Adipocyte (in vitro differentiated cells): Measurements from ENCODE around the gene RCL1.

Experiments
- DNase-seq: peaks from one replicate; pipeline ENCODE4 v3.0.0-alpha.2; 2015; ENCODE audit warnings: low read depth
- H3K27me3 ChIP-seq: replicated peaks from 2 replicates; pipeline ENCODE4 v1.7.0; 2013; ENCODE audit warnings: mild to moderate bottlenecking, low read length, moderate library complexity; ENCODE audit not compliant: control insufficient read depth, insufficient read depth
- H3K36me3 ChIP-seq: 2 replicates; pipeline ENCODE4 v1.7.0; 2013; ENCODE audit warnings: low read length, mild to moderate bottlenecking, moderate library complexity; ENCODE audit not compliant: control insufficient read depth, insufficient read depth, severe bottlenecking
- H3K4me1 ChIP-seq: 2 replicates; pipeline ENCODE4 v1.7.0; 2013; ENCODE audit warnings: mild to moderate bottlenecking, low read length, moderate library complexity; ENCODE audit not compliant: control insufficient read depth, insufficient read depth
- H3K4me3 ChIP-seq: 2 replicates; pipeline ENCODE4 v1.7.0; 2013; ENCODE audit warnings: mild to moderate bottlenecking, low read length, moderate library complexity
- H3K9ac ChIP-seq: 2 replicates; pipeline ENCODE4 v1.7.0; 2013; ENCODE audit warnings: mild to moderate bottlenecking, low read length, moderate library complexity
- H3K9me3 ChIP-seq: 2 replicates; pipeline ENCODE4 v1.7.0; 2013; ENCODE audit warnings: mild to moderate bottlenecking, low read length, moderate library complexity; ENCODE audit not compliant: control insufficient read depth

RCL1 gene

DNA sequence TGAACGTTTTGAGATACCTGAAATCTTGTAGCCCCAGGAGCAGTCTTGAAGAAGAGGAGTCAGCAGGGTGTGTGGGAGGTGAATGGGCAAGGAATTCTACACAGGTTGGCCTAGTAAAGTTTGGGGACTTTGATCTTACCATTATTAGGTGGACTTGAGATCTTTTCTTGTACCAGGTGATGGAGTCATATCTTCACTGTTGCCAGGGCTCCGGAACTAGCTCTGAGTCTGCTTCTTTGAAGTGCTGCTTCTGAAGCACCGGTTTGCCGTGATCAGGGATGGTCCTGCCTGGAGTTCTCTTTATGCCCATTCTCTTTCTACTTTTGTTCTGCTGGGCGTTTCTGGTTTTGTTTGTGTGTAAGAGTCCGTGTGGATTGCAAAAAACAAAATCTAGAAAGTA lies 27.4 kb downstream of the RCL1 start:
- Histone ChIP-seq H3K4me3 (no peak overlapping the region), H3K9ac (no peak overlapping the region)

DNA sequence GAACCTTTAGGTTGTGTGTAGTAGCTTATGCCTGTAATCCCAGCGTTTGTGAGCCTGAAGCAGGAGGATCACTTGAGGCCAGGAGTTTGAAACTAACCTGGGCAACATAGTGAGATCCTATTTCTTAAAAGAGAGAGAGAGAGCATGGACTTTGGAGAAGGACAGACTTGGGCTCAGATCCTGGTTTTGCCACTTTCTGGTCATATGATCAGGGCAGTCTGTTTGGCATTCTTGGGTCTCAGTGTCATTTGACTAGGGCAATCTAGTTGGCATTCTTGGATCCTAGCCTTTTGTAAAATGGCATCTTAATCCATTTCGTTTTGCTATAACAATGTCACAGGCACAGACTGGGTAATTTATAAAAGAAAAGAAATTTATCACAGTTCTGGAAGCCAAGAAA lies 28.4 kb downstream of the RCL1 start:
- Histone ChIP-seq H3K9me3 (no peaks in the 10 kb centered on the region), H3K36me3 (no peaks in the 10 kb centered on the region), H3K27me3 (no peaks in the 10 kb centered on the region), H3K9ac (peak overlapping the region; percentile 37), H3K4me3 (no peak overlapping the region), H3K4me1 (peaks cover 10% of the 10 kb centered on the region)
- DNase-seq, result no peak

More for the DNA sequence above, 27.4 kb downstream of the RCL1 start:
- Histone ChIP-seq H3K9me3 (no peaks in the 10 kb centered on the region), H3K36me3 (no peaks in the 10 kb centered on the region), H3K4me1 (peaks cover 10% of the 10 kb centered on the region), H3K27me3 (no peaks in the 10 kb centered on the region)
- no peak for DNase-seq

DNA sequence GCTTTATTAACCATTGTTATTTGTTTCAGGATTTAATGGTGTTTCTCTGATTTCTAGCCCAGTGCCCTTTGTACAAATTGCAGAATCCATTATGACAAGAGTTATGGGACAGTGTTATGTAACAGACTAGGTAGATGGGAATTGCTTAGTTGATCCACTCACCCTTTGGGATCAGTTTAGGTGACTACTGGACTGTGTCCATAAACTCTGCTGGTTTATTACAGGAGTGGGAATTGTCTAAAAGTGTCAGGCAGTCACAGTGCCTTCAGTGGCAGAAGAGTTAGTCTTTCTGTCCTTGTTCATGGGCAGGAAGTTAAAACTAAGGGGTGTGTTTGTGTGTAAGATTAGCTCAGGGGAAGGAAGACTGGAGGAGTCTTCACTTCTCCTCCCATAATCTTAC lies 29.3 kb downstream of the RCL1 start:
- no peaks in the 10 kb centered on the region for H3K9me3 ChIP-seq
- DNase-seq, result no peak
- H3K27me3 ChIP-seq, result no peaks in the 10 kb centered on the region
- H3K4me3 ChIP-seq, result no peak overlapping the region
- H3K4me1 ChIP-seq, result peaks cover 13% of the 10 kb centered on the region
- H3K36me3 ChIP-seq, result no peaks in the 10 kb centered on the region
- peak overlapping the region; percentile 42 for H3K9ac ChIP-seq

DNA sequence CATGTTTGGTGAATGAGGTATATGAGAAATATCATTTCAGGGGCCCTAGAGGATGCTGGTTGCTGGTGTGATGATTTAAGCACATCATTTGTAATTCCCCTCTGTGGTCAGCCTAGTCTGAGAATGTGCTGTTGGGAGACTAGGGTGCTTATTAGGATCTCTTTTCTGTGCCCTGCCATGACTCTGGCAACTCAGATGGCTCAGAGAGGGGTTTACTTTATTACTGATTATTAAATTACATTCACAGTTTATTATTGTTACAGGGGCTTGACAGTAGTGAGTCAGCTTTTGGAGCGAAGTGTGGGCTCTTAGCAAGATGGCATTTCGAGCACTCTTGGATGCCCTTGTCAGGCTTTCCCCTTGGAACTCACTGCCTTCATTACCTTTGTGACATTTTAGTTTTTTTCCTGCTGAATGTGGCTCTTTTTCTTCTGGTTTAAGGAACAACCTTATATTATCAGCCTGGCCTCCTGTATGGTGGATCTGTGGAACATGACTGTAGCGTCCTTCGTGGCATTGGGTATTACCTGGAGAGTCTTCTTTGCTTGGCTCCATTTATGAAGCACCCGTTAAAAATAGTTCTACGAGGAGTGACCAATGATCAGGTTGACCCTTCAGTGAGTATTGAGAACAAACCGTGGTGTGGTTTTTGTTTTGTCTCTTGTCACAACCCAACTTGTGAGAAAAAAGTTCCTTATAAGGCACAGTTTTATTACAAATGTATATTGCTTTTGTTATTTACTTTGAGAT lies 33.8 kb downstream of the RCL1 start:
- Histone ChIP-seq H3K4me3 (no peak overlapping the region), H3K9ac (no peak overlapping the region), H3K36me3 (no peaks in the 10 kb centered on the region), H3K27me3 (no peaks in the 10 kb centered on the region), H3K9me3 (no peaks in the 10 kb centered on the region), H3K4me1 (peaks cover 44% of the 10 kb centered on the region)
- no peak for DNase-seq

DNA sequence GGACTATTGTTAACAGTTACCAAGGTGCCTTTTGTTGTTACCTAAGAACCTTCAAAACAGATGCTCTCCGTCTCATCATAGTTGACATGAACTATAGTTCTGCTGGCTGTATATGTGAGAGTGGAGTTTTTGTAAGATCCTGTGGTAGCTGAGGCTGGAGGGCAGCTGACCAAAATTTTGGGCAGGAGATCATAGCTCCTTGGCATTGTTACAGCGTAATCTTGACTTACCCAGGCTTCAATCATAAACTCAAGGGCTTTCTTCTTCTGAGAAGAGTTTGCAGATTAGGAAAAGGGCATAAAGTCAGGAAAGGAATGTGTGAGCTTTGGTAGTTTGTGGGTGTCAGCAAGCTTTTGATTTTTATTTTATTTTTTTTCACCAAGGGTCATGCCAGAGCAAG lies 34.5 kb downstream of the RCL1 start:
- no peak overlapping the region for H3K4me3 ChIP-seq
- no peaks in the 10 kb centered on the region for H3K27me3 ChIP-seq
- H3K9me3 ChIP-seq, result no peaks in the 10 kb centered on the region
- DNase-seq, result no peak
- H3K36me3 ChIP-seq, result no peaks in the 10 kb centered on the region
- no peak overlapping the region for H3K9ac ChIP-seq
- H3K4me1 ChIP-seq, result peaks cover 44% of the 10 kb centered on the region

DNA sequence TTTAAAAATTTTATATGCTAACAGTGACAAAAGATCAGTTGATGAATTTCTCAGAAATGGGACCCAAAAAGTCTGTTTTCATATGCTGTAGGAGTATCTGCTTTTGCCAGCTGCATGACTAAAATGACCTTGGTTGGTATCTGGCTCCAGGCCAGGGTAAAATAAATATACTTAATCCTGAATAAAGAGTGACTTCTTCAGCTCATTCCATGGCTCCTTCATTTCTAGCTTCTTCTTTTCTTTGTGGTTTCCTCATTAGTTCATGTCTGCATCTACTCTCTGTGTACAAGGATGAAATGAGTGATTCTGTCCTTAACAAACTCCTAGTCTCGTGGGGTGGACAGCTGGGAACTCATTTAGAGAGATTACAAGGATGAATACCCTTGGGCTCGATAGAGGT lies 36.0 kb downstream of the RCL1 start:
- no peaks in the 10 kb centered on the region for H3K27me3 ChIP-seq
- no peaks in the 10 kb centered on the region for H3K9me3 ChIP-seq
- H3K4me1 ChIP-seq, result peaks cover 56% of the 10 kb centered on the region
- peak; percentile 65 for DNase-seq
- no peak overlapping the region for H3K9ac ChIP-seq
- H3K36me3 ChIP-seq, result no peaks in the 10 kb centered on the region
- H3K4me3 ChIP-seq, result no peak overlapping the region

DNA sequence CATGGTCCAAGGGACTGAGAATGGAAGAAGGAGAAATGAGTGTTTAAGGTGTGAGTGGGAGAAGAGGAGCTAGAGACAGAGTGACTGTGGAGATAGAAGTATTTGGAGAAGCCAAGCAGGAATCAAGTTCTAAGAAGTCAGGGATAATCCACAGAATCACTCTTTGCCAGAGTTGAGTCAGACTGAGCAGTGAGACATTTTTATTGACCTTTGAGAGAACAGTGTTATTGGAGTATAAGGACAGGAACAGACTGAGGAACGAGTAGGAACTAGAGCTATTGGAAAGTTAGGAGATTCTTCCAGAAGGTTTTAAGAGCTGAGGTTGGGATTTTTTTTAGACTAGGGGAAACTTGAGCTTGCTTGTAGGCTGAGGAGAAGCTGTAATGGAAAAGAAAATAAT lies 37.2 kb downstream of the RCL1 start:
- peak; percentile 31 for DNase-seq

DNA sequence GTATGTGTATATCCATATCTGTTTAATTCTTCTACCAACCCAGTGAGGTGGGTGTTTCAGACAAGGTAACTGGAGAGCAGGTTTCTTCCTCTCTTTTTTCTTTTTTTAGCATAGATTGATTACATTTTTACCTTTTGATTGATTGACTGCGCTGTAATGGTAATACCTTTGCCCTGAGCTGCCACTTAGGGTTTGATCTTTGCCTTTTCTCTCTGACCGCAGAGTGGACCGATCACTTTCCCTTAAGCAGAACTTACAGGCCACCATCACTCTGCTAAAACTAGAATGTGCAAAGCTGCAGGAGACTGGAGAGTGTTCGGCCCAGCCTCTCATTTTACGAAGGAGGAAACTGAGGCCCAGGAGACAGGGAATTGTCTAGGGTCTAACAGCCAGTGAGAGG lies 38.0 kb downstream of the RCL1 start:
- no peak overlapping the region for H3K9ac ChIP-seq
- H3K4me3 ChIP-seq, result no peak overlapping the region
- H3K9me3 ChIP-seq, result no peaks in the 10 kb centered on the region
- DNase-seq, result no peak
- peaks cover 64% of the 10 kb centered on the region for H3K4me1 ChIP-seq
- H3K27me3 ChIP-seq, result no peaks in the 10 kb centered on the region
- no peaks in the 10 kb centered on the region for H3K36me3 ChIP-seq

More for the DNA sequence above, 37.2 kb downstream of the RCL1 start:
- H3K4me1 ChIP-seq, result peaks cover 64% of the 10 kb centered on the region
- no peak overlapping the region for H3K4me3 ChIP-seq
- no peaks in the 10 kb centered on the region for H3K36me3 ChIP-seq
- H3K9me3 ChIP-seq, result no peaks in the 10 kb centered on the region
- H3K9ac ChIP-seq, result no peak overlapping the region
- H3K27me3 ChIP-seq, result no peaks in the 10 kb centered on the region

DNA sequence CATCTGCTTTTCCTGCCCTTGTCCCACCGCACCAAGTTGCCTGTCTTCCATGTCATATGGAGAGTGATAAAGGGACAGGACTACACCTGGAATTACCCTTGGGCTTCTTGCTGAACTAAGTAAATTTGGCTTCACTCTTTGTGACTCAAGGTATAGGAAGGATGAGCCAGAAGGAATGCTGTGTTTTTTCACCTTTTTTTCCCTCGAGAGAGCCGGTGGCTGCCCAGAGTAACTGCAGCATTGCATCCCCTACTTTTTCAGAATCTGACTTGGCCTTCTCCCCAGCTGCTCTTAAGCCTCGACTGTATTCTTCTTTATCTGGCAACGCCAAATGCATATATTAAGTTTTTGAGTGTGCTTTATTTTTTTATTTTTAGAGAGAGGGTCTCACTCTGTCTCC lies 38.4 kb downstream of the RCL1 start:
- DNase-seq, result no peak
- no peak overlapping the region for H3K4me3 ChIP-seq
- H3K9me3 ChIP-seq, result no peaks in the 10 kb centered on the region
- no peak overlapping the region for H3K9ac ChIP-seq
- no peaks in the 10 kb centered on the region for H3K27me3 ChIP-seq
- peaks cover 64% of the 10 kb centered on the region for H3K4me1 ChIP-seq
- H3K36me3 ChIP-seq, result no peaks in the 10 kb centered on the region

DNA sequence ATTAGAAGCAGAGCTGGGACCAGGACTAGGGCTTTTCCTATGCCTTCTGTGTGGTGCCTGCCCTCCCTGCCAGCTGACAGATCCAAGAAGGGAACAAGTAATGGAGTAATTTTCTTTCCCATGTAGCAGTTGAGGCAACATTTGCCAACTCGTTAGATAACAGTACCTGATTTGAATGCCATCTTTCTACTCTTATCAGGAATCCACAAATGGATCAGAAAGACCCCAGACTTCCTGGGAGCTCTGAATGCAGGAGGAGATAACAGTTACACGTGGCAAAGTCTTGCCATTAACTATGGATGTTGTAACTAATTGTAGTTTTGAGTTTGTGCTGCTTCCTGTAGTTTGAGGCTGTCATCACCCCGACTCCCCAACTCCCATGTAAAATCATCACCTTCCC lies 39.2 kb downstream of the RCL1 start:
- H3K27me3 ChIP-seq, result no peaks in the 10 kb centered on the region
- H3K4me1 ChIP-seq, result peaks cover 69% of the 10 kb centered on the region
- no peaks in the 10 kb centered on the region for H3K9me3 ChIP-seq
- H3K9ac ChIP-seq, result no peak overlapping the region
- no peak overlapping the region for H3K4me3 ChIP-seq
- no peaks in the 10 kb centered on the region for H3K36me3 ChIP-seq
- no peak for DNase-seq

DNA sequence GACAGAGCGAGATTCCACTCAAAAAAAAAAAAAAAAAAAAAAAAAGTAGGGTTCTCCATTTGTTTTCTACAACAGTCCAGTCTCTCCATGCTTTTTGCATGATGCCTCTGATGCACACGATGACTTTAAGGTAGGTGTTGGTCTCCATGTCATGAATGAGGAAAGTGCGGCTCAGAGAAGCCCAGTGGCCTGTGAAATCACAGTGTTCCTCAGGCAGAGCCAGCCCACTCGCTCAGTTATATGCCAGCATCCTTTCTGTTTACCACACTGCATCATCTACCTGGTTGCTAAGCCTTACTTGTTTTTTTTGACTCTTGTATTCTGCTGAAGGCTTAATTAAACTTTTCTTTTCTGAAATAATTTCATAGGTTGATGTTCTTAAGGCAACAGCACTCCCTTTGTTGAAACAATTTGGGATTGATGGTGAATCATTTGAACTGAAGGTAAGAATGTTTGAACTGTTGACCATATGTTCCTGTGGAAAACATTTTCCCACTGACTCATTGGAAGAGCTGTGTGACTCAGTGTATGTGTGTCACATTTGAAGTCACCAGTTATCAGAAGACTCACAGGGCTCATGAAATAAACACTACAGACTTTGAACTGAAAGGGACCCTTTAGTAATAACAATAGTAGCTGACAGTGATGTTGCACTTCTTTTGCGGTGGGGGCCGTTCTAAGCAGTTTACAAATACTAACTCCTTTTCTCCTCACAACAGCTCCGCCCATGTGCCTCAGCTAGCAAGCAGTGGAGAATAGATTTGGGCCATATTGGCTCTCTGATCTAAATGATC lies 40.2 kb downstream of the RCL1 start:
- no peaks in the 10 kb centered on the region for H3K27me3 ChIP-seq
- H3K4me3 ChIP-seq, result peak overlapping the region; percentile 28
- H3K9ac ChIP-seq, result no peak overlapping the region
- no peaks in the 10 kb centered on the region for H3K36me3 ChIP-seq
- peaks cover 71% of the 10 kb centered on the region for H3K4me1 ChIP-seq
- H3K9me3 ChIP-seq, result no peaks in the 10 kb centered on the region
- DNase-seq, result peak; percentile 81
